KOPT-K1 (cell line): ENCODE data around the gene BICDL2.

Experiments used
- H3K27ac ChIP-seq: fragments of 200-600 bp; sonication (generic); 2 replicates; pipeline ENCODE4 v1.5.1; 2016; ENCODE audit warnings: antibody characterized with exemption, mild to moderate bottlenecking, low read depth, low read length; ENCODE audit not compliant: poor library complexity, severe bottlenecking
- H3K36me3 ChIP-seq: fragments of 200-600 bp; sonication (generic); 2 replicates; pipeline ENCODE4 v1.5.1; 2017; ENCODE audit warnings: antibody characterized with exemption, mild to moderate bottlenecking, low read length, moderate library complexity; ENCODE audit not compliant: insufficient read depth
- H3K9me3 ChIP-seq: fragments of 200-600 bp; sonication (generic); 2 replicates; pipeline ENCODE4 v1.5.1; 2017; ENCODE audit warnings: antibody characterized with exemption, low read length, mild to moderate bottlenecking; ENCODE audit not compliant: insufficient read depth, poor library complexity, severe bottlenecking

Gene BICDL2

GRCh38 chr16:3044708-3045107 is 8.0 kb upstream of the BICDL2 start:
- Histone ChIP-seq H3K9me3 (no peaks in the 10 kb centered on the region), H3K27ac (no peak overlapping the region)

GRCh38 chr16:3042376-3042775 is 5.6 kb upstream of the BICDL2 start:
- no peaks in the 10 kb centered on the region for H3K9me3 ChIP-seq
- H3K36me3 ChIP-seq = no peaks in the 10 kb centered on the region
- no peak overlapping the region for H3K27ac ChIP-seq

More at GRCh38 chr16:3044708-3045107, 8.0 kb upstream of the BICDL2 start:
- H3K36me3 ChIP-seq = no peaks in the 10 kb centered on the region

- Histone ChIP-seq H3K36me3 (no peaks in the 10 kb centered on the region), H3K27ac (no peak overlapping the region), H3K9me3 (no peaks in the 10 kb centered on the region)
Observed at GRCh38 chr16:3038896-3039295, 2.2 kb upstream of the BICDL2 start.

- no peaks in the 10 kb centered on the region for H3K9me3 ChIP-seq
- no peak overlapping the region for H3K27ac ChIP-seq
- H3K36me3 ChIP-seq = no peaks in the 10 kb centered on the region
Observed at GRCh38 chr16:3038256-3038655, 1.5 kb upstream of the BICDL2 start.

- Histone ChIP-seq H3K27ac (no peak overlapping the region), H3K9me3 (no peaks in the 10 kb centered on the region), H3K36me3 (no peaks in the 10 kb centered on the region)
Observed at GRCh38 chr16:3035972-3036725, 595 bp downstream of the BICDL2 start.

GRCh38 chr16:3035289-3035971 is 1.3 kb downstream of the BICDL2 start:
- H3K9me3 ChIP-seq = no peaks in the 10 kb centered on the region
- H3K36me3 ChIP-seq = no peaks in the 10 kb centered on the region

GRCh38 chr16:3032624-3033023 is 4.1 kb downstream of the BICDL2 start:
- no peaks in the 10 kb centered on the region for H3K36me3 ChIP-seq
- H3K9me3 ChIP-seq = no peaks in the 10 kb centered on the region
- H3K27ac ChIP-seq = no peak overlapping the region

More at GRCh38 chr16:3035289-3035971, 1.3 kb downstream of the BICDL2 start:
- H3K27ac ChIP-seq = no peak overlapping the region

- H3K36me3 ChIP-seq = peaks cover 20% of the 10 kb centered on the region
- no peak overlapping the region for H3K27ac ChIP-seq
- H3K9me3 ChIP-seq = no peaks in the 10 kb centered on the region
Observed at GRCh38 chr16:3030222-3031212, 6.2 kb downstream of the BICDL2 start.

- H3K27ac ChIP-seq = no peak overlapping the region
- H3K9me3 ChIP-seq = no peaks in the 10 kb centered on the region
- peaks cover 24% of the 10 kb centered on the region for H3K36me3 ChIP-seq
Observed at GRCh38 chr16:3029491-3030221, 7.1 kb downstream of the BICDL2 start.

GRCh38 chr16:3028716-3029319 is 7.9 kb downstream of the BICDL2 start:
- H3K9me3 ChIP-seq = no peaks in the 10 kb centered on the region
- no peak overlapping the region for H3K27ac ChIP-seq
- peaks cover 24% of the 10 kb centered on the region for H3K36me3 ChIP-seq

GRCh38 chr16:3027983-3028715 is 8.6 kb downstream of the BICDL2 start:
- H3K36me3 ChIP-seq = peaks cover 24% of the 10 kb centered on the region
- H3K9me3 ChIP-seq = no peaks in the 10 kb centered on the region
- no peak overlapping the region for H3K27ac ChIP-seq

GRCh38 chr16:3027489-3027795 is 9.3 kb downstream of the BICDL2 start:
- Histone ChIP-seq H3K36me3 (peaks cover 24% of the 10 kb centered on the region), H3K9me3 (no peaks in the 10 kb centered on the region), H3K27ac (no peak overlapping the region)

- peaks cover 24% of the 10 kb centered on the region for H3K36me3 ChIP-seq
- no peaks in the 10 kb centered on the region for H3K9me3 ChIP-seq
- no peak overlapping the region for H3K27ac ChIP-seq
Observed at GRCh38 chr16:3026609-3027488, 9.9 kb downstream of the BICDL2 start.
